ENCODE data around the gene AGER. TPM values are rescaled to one million over a fixed set of nuclear protein-coding genes. Genes with fewer than 3 reads are reported as not detected.
"Not testable (repeated sequence)": the region's sequence is repeated elsewhere in the genome, so short reads cannot be mapped to it uniquely, and the experiment has no call there.

Gene AGER
- total and polyA plus RNA-seq, 2 experiments from 2014 or later: 4.8 to 13.5 TPM

- H3K36me3 ChIP-seq: no peaks in the 10 kb centered on the region
- H3K27ac ChIP-seq: no peak overlapping the region
- no peak overlapping the region for H3K4me3 ChIP-seq
- peaks cover 22% of the 10 kb centered on the region for H3K4me1 ChIP-seq (ENCODE audit: low read depth)
- DNase-seq (ENCODE audit: low read depth in 1 of 2, low spot score in 1 of 2): no peak
- H3K27me3 ChIP-seq: peaks cover 30% of the 10 kb centered on the region
- no peaks in the 10 kb centered on the region for H3K9me3 ChIP-seq (ENCODE audit: low read depth)
- TF ChIP-seq CTCF (IDR thresholded peaks at IDR 0.05; ENCODE audit: low read depth, low read length): no peak
These were observed 35.6 kb downstream of the AGER start for GRCh38 chr6:32148289-32149091.

- no peak overlapping the region for H3K4me3 ChIP-seq
- TF ChIP-seq CTCF (IDR thresholded peaks at IDR 0.05; ENCODE audit: low read depth, low read length): no peak
- H3K36me3 ChIP-seq: no peaks in the 10 kb centered on the region
- peaks cover 17% of the 10 kb centered on the region for H3K4me1 ChIP-seq (ENCODE audit: low read depth)
- no peak overlapping the region for H3K27ac ChIP-seq
- no peaks in the 10 kb centered on the region for H3K9me3 ChIP-seq (ENCODE audit: low read depth)
- DNase-seq (ENCODE audit: low read depth in 1 of 2, low spot score in 1 of 2): no peak
- H3K27me3 ChIP-seq: peaks cover 30% of the 10 kb centered on the region
These were observed 36.5 kb downstream of the AGER start for GRCh38 chr6:32147401-32148132.

GRCh38 chr6:32146687-32147086, 37.4 kb downstream of the AGER start:
- Histone ChIP-seq H3K27ac (peak overlapping the region; percentile 64), H3K36me3 (no peaks in the 10 kb centered on the region), H3K4me3 (no peak overlapping the region), H3K27me3 (peaks cover 30% of the 10 kb centered on the region), H3K4me1 (ENCODE audit: low read depth) (peaks cover 10% of the 10 kb centered on the region), H3K9me3 (ENCODE audit: low read depth) (no peaks in the 10 kb centered on the region)
- peak in 1 of 2 donors; percentile 11 for DNase-seq (ENCODE audit: low read depth in 1 of 2, low spot score in 1 of 2)
- TF ChIP-seq CTCF (IDR thresholded peaks at IDR 0.05; ENCODE audit: low read depth, low read length): no peak

GRCh38 chr6:32146287-32146686, 37.8 kb downstream of the AGER start:
- Histone ChIP-seq H3K4me1 (ENCODE audit: low read depth) (peaks cover 10% of the 10 kb centered on the region), H3K4me3 (no peak overlapping the region), H3K9me3 (ENCODE audit: low read depth) (no peaks in the 10 kb centered on the region), H3K27me3 (peaks cover 26% of the 10 kb centered on the region), H3K36me3 (no peaks in the 10 kb centered on the region), H3K27ac (peak overlapping the region; percentile 64)
- TF ChIP-seq CTCF (IDR thresholded peaks at IDR 0.05; ENCODE audit: low read depth, low read length): no peak
- peak in 1 of 2 donors; percentile 33 for DNase-seq (ENCODE audit: low read depth in 1 of 2, low spot score in 1 of 2)

GRCh38 chr6:32144238-32144637, 39.8 kb downstream of the AGER start:
- H3K27ac ChIP-seq; H3K36me3 ChIP-seq; H3K4me3 ChIP-seq; H3K27me3 ChIP-seq; H3K9me3 ChIP-seq (ENCODE audit: low read depth); DNase-seq (ENCODE audit: low read depth in 1 of 2, low spot score in 1 of 2): not testable (repeated sequence)
- H3K4me1 ChIP-seq (ENCODE audit: low read depth): peaks cover 10% of the 10 kb centered on the region

Data from cardiac muscle cell (in vitro differentiated cells and primary cell).